ENCODE data around the gene PRPF6. TPM values are rescaled to one million over a fixed set of nuclear protein-coding genes. Genes with fewer than 3 reads are reported as not detected.

The PRPF6 gene
- total RNA-seq, 1 donor from 2014 or later = 57.2 TPM

DNA sequence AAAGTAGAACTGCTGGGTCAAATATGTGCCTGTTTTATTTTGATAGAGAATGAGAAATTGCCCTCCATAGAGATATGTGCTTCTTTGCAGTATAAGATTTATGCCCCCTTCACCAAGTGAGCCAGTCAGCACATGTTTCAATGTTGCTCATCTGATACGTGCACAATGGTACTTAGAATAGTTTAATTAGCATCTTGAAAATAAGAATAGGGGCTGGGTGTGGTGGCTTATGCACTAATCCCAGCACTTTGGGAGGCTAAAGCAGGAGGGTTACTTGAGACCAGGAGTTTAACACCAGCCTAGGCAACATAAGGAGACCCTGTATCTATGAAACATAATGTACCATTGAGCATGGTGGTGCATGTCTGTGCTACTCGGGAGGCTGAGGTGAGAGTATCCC is 34.7 kb downstream of the PRPF6 start:
- Histone ChIP-seq H3K27ac (no peak overlapping the region), H3K4me3 (no peak overlapping the region), H3K9me3 (no peaks in the 10 kb centered on the region), H3K4me1 (no peaks in the 10 kb centered on the region), H3K27me3 (ENCODE audit: low read depth) (no peaks in the 10 kb centered on the region), H3K36me3 (peaks cover 89% of the 10 kb centered on the region)
- no peak for ATAC-seq
- DNase-seq = no peak
- TF ChIP-seq, protein P1, sequence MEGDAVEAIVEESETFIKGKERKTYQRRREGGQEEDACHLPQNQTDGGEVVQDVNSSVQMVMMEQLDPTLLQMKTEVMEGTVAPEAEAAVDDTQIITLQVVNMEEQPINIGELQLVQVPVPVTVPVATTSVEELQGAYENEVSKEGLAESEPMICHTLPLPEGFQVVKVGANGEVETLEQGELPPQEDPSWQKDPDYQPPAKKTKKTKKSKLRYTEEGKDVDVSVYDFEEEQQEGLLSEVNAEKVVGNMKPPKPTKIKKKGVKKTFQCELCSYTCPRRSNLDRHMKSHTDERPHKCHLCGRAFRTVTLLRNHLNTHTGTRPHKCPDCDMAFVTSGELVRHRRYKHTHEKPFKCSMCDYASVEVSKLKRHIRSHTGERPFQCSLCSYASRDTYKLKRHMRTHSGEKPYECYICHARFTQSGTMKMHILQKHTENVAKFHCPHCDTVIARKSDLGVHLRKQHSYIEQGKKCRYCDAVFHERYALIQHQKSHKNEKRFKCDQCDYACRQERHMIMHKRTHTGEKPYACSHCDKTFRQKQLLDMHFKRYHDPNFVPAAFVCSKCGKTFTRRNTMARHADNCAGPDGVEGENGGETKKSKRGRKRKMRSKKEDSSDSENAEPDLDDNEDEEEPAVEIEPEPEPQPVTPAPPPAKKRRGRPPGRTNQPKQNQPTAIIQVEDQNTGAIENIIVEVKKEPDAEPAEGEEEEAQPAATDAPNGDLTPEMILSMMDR (IDR thresholded peaks at IDR 0.05) = no peak
- intact Hi-C loops (cut with DNase I) = no loop called here

- Histone ChIP-seq H3K4me3 (no peak overlapping the region), H3K36me3 (peaks cover 95% of the 10 kb centered on the region), H3K27me3 (ENCODE audit: low read depth) (no peaks in the 10 kb centered on the region), H3K4me1 (no peaks in the 10 kb centered on the region), H3K9me3 (no peaks in the 10 kb centered on the region), H3K27ac (no peak overlapping the region)
- TF ChIP-seq, protein P1 (IDR thresholded peaks at IDR 0.05) = no peak
- no peak for DNase-seq
- intact Hi-C loops (cut with DNase I) = no loop called here
- ATAC-seq = no peak
These were observed 40.4 kb downstream of the PRPF6 start for GRCh38 chr20:64021124-64021975.

DNA sequence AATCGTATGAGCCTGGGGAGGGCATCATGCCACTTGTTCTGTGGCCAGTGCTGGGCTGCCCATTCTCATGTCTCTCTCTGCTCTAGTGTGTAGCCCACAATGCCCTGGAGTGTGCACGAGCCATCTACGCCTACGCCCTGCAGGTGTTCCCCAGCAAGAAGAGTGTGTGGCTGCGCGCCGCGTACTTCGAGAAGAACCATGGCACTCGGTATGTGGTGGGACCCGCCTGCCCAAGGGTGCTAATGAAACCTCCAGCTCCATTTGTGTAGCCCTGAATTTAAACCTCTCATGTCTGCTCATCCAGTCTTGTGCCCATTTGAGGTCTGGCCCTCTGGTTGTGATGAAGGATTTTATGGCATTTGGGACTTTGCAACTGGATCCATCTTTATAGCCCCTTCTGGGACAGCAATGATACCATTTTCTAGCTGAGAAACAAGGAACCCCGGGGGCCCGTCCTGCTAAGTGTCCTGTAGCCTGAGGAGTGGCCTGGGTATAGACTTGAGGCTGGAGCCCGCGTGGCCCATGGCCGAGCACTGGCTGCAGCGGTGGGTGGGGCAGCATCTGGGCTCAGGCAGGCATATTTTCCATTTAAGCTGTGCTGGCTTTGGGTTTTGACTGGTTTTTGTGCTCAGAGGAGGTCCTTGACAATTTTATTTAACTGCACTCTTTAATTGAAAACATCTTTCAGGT is 41.9 kb downstream of the PRPF6 start:
- H3K4me3 ChIP-seq = no peak overlapping the region
- intact Hi-C loops (cut with DNase I) = no loop called here
- no peaks in the 10 kb centered on the region for H3K4me1 ChIP-seq
- TF ChIP-seq, protein P1 (IDR thresholded peaks at IDR 0.05) = no peak
- DNase-seq (no peak), ATAC-seq (no peak)
- no peak overlapping the region for H3K27ac ChIP-seq
- H3K27me3 ChIP-seq (ENCODE audit: low read depth) = no peaks in the 10 kb centered on the region
- H3K36me3 ChIP-seq = peaks cover 95% of the 10 kb centered on the region
- no peaks in the 10 kb centered on the region for H3K9me3 ChIP-seq

GRCh38 chr20:64023361-64024140 is 42.6 kb downstream of the PRPF6 start:
- Histone ChIP-seq H3K36me3 (peaks cover 95% of the 10 kb centered on the region), H3K27ac (no peak overlapping the region), H3K4me1 (no peaks in the 10 kb centered on the region), H3K27me3 (ENCODE audit: low read depth) (no peaks in the 10 kb centered on the region), H3K9me3 (no peaks in the 10 kb centered on the region), H3K4me3 (no peak overlapping the region)
- intact Hi-C loops (cut with DNase I) = no loop called here
- TF ChIP-seq, protein P1 (IDR thresholded peaks at IDR 0.05) = no peak
- DNase-seq (no peak), ATAC-seq (no peak)

DNA sequence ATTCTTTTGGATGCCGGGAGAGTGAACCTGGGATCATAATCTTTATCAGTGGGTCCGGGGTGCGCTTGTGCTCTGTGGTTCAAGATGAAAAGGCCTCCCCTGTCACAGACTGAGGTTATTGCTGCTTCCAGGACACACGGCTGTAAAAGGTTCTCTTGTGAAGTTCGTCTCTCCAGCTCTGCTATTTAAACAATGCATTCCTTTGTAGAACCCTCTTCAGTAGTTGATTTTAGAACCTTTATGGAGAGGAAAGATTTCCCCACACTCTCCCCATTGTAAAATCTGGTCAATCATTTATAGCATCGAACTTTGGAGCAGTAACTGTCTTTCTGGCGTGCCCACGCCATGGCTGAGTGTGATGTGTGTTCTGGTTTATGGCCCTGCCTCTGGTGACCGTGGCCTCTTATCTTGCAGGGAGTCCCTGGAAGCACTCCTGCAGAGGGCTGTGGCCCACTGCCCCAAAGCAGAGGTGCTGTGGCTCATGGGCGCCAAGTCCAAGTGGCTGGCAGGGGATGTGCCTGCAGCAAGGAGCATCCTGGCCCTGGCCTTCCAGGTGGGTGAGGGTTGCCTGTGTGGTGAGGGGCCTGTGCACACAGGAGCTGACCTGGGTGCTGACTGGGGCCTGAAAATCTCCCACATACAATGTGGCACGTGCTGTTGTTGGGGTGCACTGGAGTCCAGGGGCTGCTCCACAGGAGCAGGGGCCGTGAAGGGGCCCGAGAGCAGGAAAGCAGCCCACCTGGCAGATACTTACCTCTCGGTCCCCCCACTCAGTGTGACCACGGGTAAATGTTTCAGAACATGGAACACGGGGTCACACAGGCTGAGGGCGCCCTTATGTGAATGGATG is 43.4 kb downstream of the PRPF6 start:
- Histone ChIP-seq H3K27ac (no peak overlapping the region), H3K36me3 (peaks cover 95% of the 10 kb centered on the region), H3K27me3 (ENCODE audit: low read depth) (no peaks in the 10 kb centered on the region), H3K9me3 (no peaks in the 10 kb centered on the region), H3K4me3 (no peak overlapping the region), H3K4me1 (no peaks in the 10 kb centered on the region)
- DNase-seq (no peak), ATAC-seq (no peak)
- intact Hi-C loops (cut with DNase I) = no loop called here
- TF ChIP-seq, protein P1 (IDR thresholded peaks at IDR 0.05) = no peak

Data from lower lobe of right lung (tissue), 2 donors.